NCI-H748 (cell line): Measurements from ENCODE around the gene BIN1.
"Not testable (repeated sequence)": the region's sequence is repeated elsewhere in the genome, so short reads cannot be mapped to it uniquely, and the experiment has no call there.

ENCODE experiments used
- DNase-seq: peaks from one replicate; lab custom pipeline; 2025; ENCODE audit not compliant: unreplicated experiment; lab: John Stamatoyannopoulos, UW

Gene BIN1

DNA sequence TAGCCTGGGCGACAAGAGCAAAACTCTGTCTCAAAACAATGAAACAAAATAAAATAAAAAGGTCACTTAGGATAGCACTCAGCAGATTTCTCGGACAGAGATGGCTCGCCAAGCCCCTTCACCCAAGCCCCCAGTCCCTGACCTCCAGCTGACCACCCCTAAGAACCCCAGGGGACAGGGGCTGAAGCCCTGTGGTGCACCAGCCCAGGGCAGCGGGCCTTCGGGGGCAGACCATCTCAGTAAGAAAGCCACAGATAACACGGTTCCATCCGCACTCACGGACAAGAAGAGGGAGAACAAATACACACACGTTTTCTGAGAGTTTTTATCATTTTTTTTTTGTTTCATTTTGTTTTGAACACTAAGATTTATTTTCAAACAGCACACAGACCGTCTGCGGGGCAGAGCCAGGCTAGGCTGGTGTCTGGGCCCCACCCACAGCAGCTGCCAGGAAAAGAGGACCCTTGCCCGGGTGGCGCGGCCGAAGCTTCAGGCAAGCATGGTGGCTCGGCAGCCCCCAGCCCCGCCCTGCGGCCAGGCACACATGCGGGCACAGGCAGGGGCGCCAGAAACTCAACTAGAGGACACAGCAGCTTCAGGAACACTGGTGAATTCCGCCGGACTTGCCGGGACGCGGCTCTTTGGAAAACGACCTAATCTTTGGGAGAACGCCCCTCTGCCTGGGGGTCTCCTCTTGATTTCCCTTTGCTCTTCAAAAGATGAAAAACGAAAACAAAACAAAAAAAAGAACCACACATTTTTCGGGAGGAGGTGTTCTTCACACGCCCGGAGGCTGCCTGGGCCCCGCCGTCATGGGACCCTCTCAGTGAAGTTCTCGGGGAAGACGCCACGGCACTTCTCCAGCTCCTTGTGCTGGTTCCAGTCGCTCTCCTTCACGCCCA lies 59.0 kb downstream of the BIN1 start:
- DNase-seq: no peak

- DNase-seq: no peak
These were observed 59.9 kb downstream of the BIN1 start for GRCh38 chr2:127047054-127047453.

DNA sequence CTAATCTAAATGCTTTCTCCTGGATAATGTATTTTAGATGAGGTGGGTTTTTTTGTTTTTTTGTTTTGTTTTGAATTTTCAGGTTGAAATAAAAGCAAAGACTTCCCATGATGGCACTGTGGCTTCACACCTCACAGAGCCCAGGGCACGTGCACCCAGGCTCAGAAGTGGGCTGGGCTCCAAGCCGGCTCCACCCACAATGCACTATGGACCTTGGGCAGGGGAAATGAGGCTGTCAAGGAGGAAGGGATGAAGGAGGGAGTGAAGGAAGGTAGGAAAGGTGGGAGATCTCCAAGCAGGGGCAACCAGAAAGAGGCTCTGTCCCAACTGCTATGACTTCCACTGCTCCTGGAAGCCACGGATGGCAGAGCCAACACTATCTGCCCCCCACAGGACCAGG lies 60.4 kb downstream of the BIN1 start:
- no peak for DNase-seq

- no peak for DNase-seq
These were observed 61.0 kb downstream of the BIN1 start for GRCh38 chr2:127045792-127046501.

- no peak for DNase-seq
These were observed 61.8 kb downstream of the BIN1 start for GRCh38 chr2:127044977-127045661.

DNA sequence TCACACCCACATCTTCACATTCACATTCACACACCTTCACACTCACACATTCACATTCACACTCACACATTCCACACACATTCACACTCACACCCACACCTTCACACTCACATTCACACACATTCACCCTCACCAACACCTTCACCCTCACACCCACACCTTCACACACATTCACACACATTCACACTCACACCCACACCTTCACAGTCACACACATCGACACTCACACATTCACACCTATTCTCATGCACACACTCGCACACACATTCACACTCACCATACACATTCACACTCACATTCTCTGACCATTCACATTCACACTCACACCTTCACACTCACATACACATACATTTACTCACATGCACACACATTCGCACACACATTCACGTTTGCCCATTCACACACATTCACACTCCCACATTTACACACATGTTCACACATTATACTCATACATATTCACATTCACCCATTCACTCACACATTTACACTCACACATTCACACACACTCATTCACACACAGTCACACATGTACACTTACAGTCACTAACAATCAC lies 62.7 kb downstream of the BIN1 start:
- DNase-seq: no peak

DNA sequence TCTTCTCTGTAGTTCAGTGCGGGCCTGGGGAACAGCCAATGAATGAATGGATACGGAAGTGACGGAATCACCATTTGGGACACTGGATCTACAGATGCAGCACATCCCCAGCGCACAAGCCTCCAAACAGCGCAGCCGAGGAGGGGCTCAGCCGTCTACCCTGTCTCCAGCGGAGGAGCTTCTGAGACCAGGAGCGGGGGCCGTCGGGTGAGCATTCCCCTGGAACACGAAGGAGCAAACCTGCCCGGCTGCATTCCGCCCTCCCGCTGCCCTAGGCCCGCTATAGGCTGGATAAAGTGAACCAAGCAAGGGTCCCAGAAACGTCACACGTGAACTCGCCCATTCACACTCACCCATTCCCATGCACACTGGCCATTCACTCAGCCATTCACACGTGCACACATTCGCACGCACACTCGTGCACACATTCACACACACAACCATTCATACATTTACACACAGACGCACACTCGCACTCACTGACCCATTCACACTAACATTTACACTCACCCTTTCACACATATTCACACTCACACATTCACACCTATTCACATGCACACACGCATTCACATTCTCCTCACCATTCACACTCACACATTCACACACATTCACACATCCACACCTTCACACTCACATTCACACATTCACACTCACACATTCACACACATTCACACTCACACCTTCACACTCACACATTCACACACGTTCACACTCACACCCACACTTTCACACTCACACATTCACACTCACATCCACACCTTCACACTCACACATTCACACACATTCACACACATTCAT lies 63.4 kb downstream of the BIN1 start:
- DNase-seq: no peak

DNA sequence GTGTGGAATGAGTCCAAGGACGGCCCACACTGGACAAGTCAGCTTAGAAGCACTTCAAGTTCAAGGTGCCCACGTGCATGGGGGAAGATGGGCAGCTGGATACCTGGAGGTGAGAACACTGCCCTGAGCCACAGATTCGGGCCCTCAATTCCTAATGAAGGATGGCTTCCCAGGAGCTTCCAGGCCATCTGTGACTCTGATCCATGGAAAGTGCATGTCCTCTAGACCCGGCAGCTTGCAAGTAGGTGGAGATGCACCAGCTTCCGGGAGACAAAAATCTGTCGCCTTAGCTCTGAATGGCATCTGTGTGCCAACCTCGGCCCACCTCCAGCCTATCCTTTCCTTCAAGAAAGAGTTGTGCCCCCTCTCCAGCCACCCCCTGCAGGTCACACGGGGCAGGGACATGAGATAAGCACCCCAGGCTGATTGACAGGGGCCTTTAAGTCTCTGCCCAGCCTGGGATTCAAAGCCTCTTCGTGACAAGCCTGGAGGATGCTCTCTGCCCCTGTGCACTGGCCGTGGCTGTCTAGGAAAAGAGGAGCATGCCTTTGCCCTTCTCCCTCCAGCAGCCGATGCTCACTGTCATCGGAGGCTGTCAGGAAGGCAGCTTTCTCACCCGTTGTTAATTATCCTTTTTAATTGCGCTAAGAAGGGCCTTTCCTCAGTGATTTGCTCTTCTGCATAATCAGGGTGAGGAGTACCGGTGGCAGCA lies 65.5 kb downstream of the BIN1 start:
- DNase-seq: no peak

DNA sequence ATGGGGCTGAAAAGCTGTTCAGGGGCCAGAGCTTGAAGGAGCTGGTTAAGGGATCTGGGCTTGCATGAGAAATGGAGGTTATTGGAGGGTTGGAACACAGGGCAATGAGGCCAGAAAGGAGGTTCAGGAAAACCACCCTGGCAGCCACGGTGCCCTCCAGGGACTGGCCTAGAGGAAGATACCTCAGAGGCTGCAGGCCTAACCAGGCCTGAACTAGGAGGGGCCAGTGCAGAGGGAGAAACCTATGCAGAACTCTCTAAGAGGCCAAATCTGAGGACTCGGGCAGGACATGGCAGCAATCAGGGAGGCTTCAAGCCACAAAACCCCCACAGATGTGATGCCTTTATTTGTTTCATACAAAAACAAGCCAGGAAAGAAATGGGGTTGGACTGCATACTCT lies 66.8 kb downstream of the BIN1 start:
- DNase-seq: no peak

- no peak for DNase-seq
These were observed 67.4 kb downstream of the BIN1 start for GRCh38 chr2:127039387-127040031.

DNA sequence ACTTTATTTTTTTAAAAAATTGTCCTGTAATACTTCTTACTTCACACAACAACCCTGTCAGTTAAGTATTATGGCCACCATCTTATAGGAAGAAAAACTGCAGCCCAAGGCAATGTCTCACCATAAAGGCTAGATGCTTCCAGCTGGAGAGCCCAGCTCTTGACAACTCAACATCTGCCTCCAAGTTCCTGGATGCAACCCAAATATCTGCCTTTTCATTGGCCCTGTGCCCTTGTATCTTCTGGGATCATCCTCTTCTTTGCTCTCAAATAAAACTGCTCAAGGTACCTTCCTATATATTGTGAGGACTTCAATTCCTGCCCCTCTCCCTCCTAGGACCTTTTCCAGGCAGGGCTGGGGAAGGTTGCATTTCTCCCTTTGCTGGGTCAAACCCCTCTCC lies 69.5 kb downstream of the BIN1 start:
- no peak for DNase-seq

DNA sequence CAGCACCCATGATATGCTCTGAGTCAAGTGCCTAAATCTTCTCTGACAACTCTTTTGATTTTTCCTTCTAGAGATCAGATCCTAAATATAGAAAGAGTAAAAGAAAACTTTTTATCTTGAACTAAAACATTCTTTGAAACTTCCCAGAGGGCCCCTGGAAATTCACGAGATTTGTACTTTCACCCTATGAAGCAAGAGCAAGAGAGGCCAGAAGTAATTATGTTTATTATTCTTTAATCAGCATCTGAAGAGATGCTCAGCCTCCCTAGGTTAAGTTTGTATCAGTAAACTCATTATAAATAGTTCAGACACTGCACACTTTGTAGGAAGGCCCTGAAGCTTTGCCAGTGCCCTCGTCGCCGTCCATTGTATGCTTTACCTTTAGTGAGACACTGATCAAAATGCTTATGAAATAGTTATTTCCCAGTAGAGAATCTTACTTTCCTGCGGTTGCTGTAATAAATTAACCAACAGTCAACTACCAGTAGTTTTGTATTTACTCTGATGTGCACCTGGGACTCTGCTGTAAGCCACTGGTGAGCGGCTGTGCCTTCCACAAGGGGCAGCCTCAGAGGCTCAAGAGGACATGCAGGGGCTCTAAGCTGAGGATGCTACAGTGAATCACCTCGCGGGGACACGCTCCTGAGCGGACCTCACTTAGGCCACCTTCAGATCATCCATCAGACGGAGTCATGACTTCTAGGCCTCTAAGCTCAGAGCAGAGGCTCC lies 71.9 kb downstream of the BIN1 start:
- DNase-seq: no peak

- DNase-seq: no peak
These were observed 72.9 kb downstream of the BIN1 start for GRCh38 chr2:127034051-127034450.

- DNase-seq: no peak
These were observed 74.3 kb downstream of the BIN1 start for GRCh38 chr2:127032621-127033020.

GRCh38 chr2:127029350-127030051 lies 77.5 kb downstream of the BIN1 start:
- no peak for DNase-seq

- not testable (repeated sequence) for DNase-seq
These were observed 78.2 kb downstream of the BIN1 start for GRCh38 chr2:127028745-127029144.

GRCh38 chr2:127027715-127028114 lies 79.2 kb downstream of the BIN1 start:
- DNase-seq: no peak
